DMS79 (cell line): Measurements from ENCODE around the gene SRPK3.

ENCODE experiments used
- DNase-seq: peaks from one replicate; lab custom pipeline; 2025; lab: John Stamatoyannopoulos, UW

Gene SRPK3

GRCh38 chrX:153831429-153832150 is 50.7 kb downstream of the SRPK3 start:
- DNase-seq: no peak

GRCh38 chrX:153832728-153833127 is 51.9 kb downstream of the SRPK3 start:
- DNase-seq: no peak
